Rectal smooth muscle tissue (tissue), 1 donor: ENCODE results near the gene IER5.
A peak's percentile ranks its signal among the peaks of the same experiment; 100 is the strongest.

Experiments used
- H3K27ac ChIP-seq: one replicate; pipeline ENCODE4 v1.7.0; 2013; ENCODE audit warnings: low read depth, low read length, inconsistent platforms
- H3K27me3 ChIP-seq: one replicate; pipeline ENCODE4 v1.7.0; 2013; ENCODE audit warnings: low read length; ENCODE audit not compliant: control insufficient read depth, insufficient read depth
- H3K36me3 ChIP-seq: one replicate; pipeline ENCODE4 v1.7.0; 2013; ENCODE audit warnings: low read length; ENCODE audit not compliant: control insufficient read depth, insufficient read depth
- H3K4me1 ChIP-seq: one replicate; pipeline ENCODE4 v1.7.0; 2013; ENCODE audit warnings: low read length; ENCODE audit not compliant: control insufficient read depth, insufficient read depth
- H3K4me3 ChIP-seq: one replicate; pipeline ENCODE4 v1.7.0; 2013; ENCODE audit warnings: low read length
- H3K9ac ChIP-seq: one replicate; pipeline ENCODE4 v1.7.0; 2013; ENCODE audit warnings: low read length

The IER5 gene

DNA sequence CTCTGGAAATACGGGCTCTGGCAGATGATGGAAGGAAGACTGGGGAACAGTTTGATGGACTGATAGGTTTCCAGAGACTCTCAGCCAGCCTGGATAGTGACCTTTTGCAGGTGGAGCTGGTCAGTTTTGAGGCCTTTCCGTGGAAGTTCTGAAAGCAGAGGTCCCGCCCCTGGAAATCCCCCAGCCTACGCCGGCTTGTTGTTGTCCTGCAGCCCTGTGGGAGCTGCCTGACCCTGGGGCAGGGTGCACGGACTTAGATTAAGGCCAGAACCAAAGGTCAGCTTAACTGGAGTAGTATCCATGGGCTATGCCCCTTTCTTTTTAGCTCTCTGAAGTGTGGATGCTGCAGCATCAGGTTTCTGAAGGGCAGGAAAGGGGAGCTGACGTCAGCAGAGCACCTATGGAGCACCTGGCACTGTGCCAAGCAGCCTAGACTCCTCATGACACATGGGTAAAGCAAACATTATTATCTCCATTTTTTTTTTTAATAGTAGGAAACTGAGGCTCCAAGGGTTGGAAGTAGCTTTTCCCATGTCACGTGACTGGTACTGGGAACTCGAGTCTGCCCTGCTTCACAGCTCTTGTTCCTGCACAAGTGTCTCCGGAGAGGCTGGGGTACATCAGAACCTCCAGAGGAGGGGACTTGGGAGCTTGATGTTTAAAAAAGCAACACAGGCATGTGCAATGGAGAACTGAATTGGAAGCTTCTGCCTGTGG is 38.5 kb downstream of the IER5 start:
- Histone ChIP-seq H3K4me1 (no peaks in the 10 kb centered on the region), H3K27ac (no peak overlapping the region), H3K9ac (no peak overlapping the region), H3K4me3 (no peak overlapping the region), H3K27me3 (no peaks in the 10 kb centered on the region), H3K36me3 (no peaks in the 10 kb centered on the region)

GRCh38 chr1:181127898-181128453 is 39.5 kb downstream of the IER5 start:
- H3K4me3 ChIP-seq, result no peak overlapping the region
- H3K9ac ChIP-seq, result no peak overlapping the region
- no peak overlapping the region for H3K27ac ChIP-seq
- H3K4me1 ChIP-seq, result no peaks in the 10 kb centered on the region
- H3K36me3 ChIP-seq, result no peaks in the 10 kb centered on the region
- no peaks in the 10 kb centered on the region for H3K27me3 ChIP-seq

- H3K36me3 ChIP-seq, result no peaks in the 10 kb centered on the region
- H3K27ac ChIP-seq, result no peak overlapping the region
- no peak overlapping the region for H3K4me3 ChIP-seq
- H3K4me1 ChIP-seq, result no peaks in the 10 kb centered on the region
- no peak overlapping the region for H3K9ac ChIP-seq
- no peaks in the 10 kb centered on the region for H3K27me3 ChIP-seq
These were observed 40.3 kb downstream of the IER5 start for GRCh38 chr1:181128592-181129497.

DNA sequence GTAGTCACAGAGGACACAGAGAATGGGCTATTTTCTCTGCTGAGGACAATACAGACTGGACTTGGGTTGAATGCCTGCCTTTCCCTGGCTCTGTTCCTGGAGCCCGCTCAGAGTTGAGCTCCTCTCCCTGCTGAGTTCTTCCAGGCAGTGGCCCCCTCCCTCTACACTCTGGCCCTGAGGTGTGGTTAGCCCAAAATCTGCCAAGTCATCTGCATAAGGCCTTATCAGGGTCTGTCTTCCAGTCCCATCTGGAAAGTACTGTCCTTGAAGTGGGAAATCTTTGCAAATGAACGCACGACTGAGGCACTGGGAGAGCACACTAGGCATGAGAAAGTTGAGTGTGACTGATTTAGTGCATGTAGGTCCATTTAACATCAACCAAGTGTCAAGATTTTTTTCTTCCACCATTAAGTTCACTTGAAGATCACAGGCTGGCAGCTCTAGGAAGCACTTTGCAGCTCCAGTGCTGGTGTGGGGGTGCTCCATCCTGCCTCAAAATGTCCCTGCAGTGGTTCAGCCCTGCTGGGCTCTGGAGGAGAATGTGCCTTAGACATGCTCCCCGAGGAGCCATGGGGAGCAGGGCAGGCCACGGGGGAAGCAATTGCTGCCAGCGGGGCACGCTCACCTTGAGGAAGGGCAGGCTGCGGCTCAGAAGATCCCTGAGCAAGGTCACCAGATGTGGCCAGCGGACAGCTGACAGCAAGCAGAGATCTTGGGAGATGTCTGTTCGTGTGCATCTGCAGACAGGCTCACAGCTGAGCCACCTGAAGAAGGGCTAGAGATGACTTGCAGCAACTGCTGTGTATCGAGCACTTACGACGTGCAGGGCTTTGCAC is 41.5 kb downstream of the IER5 start:
- no peak overlapping the region for H3K4me3 ChIP-seq
- peaks cover 2% of the 10 kb centered on the region for H3K4me1 ChIP-seq
- H3K36me3 ChIP-seq, result no peaks in the 10 kb centered on the region
- H3K27me3 ChIP-seq, result no peaks in the 10 kb centered on the region
- H3K27ac ChIP-seq, result no peak overlapping the region
- no peak overlapping the region for H3K9ac ChIP-seq

DNA sequence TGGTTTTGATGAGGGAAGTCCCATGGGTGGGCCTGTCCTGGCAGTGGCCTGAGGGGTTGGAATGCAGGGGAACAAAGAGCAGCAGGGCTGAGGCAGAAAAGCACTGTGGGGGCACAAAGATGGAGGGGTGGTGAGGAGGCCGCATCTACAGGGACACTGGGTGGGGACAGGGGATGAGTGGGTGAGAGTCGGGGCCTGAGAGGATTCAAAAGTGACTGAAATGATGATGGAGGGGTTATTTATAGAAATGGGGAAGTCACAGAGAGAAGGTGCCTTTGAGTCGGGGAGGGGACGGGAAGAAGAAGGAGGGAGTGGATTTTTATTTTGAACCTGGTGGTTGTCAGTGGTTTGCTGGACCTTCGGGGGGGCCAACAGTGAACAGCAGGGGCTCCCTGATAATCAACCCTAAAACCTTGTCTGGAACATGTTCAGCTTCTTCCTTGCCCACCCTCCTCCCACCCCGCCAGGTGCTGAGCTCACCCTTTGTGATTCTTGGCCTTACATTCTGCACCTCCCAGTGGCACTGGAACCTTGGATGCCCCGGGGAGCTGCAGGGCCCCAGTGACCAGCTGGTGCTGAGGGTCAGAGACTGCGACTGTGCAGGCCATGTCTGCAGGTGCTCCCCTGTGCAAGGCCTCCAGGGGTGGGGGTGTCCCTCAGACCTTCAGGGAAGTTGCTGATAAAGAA is 42.9 kb downstream of the IER5 start:
- H3K4me3 ChIP-seq, result no peak overlapping the region
- no peak overlapping the region for H3K27ac ChIP-seq
- no peaks in the 10 kb centered on the region for H3K27me3 ChIP-seq
- no peaks in the 10 kb centered on the region for H3K36me3 ChIP-seq
- peaks cover 4% of the 10 kb centered on the region for H3K4me1 ChIP-seq
- no peak overlapping the region for H3K9ac ChIP-seq

- H3K4me3 ChIP-seq, result no peak overlapping the region
- H3K9ac ChIP-seq, result no peak overlapping the region
- peaks cover 4% of the 10 kb centered on the region for H3K4me1 ChIP-seq
- H3K27ac ChIP-seq, result no peak overlapping the region
- H3K27me3 ChIP-seq, result no peaks in the 10 kb centered on the region
- no peaks in the 10 kb centered on the region for H3K36me3 ChIP-seq
These were observed 45.0 kb downstream of the IER5 start for GRCh38 chr1:181133441-181133951.

- H3K4me1 ChIP-seq, result peaks cover 4% of the 10 kb centered on the region
- no peak overlapping the region for H3K4me3 ChIP-seq
- no peak overlapping the region for H3K27ac ChIP-seq
- H3K36me3 ChIP-seq, result no peaks in the 10 kb centered on the region
- no peaks in the 10 kb centered on the region for H3K27me3 ChIP-seq
- H3K9ac ChIP-seq, result no peak overlapping the region
These were observed 45.5 kb downstream of the IER5 start for GRCh38 chr1:181133969-181134418.

- Histone ChIP-seq H3K27ac (no peak overlapping the region), H3K27me3 (no peaks in the 10 kb centered on the region), H3K4me3 (peak overlapping the region; percentile 30), H3K9ac (no peak overlapping the region), H3K4me1 (peaks cover 4% of the 10 kb centered on the region), H3K36me3 (no peaks in the 10 kb centered on the region)
These were observed 46.3 kb downstream of the IER5 start for GRCh38 chr1:181134543-181135436.

DNA sequence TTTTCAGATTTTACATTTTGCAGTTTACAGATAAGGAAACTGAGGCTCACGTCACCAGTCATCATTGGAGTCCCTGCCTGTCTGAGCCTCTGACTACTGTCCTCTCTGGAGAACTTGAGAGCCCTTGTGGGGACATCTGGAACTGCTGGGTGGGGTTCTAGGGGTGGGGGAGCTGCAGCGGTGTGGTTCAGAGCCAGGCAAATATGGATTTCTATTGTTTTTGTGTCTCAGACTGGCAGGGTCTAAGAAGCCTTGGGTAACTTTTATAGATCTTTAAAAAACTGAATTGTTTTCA is 46.9 kb downstream of the IER5 start:
- Histone ChIP-seq H3K4me3 (no peak overlapping the region), H3K27me3 (no peaks in the 10 kb centered on the region), H3K9ac (no peak overlapping the region), H3K36me3 (no peaks in the 10 kb centered on the region), H3K4me1 (peaks cover 4% of the 10 kb centered on the region), H3K27ac (no peak overlapping the region)

- Histone ChIP-seq H3K36me3 (no peaks in the 10 kb centered on the region), H3K4me3 (no peak overlapping the region), H3K9ac (no peak overlapping the region), H3K4me1 (peaks cover 4% of the 10 kb centered on the region), H3K27ac (no peak overlapping the region), H3K27me3 (no peaks in the 10 kb centered on the region)
These were observed 47.6 kb downstream of the IER5 start for GRCh38 chr1:181135815-181136737.
